HG03354 (cell line): ENCODE measurements around the gene SGMS2.

Source experiments
- ATAC-seq: cut with Tn5 transposase; IDR thresholded peaks from one replicate; pipeline ENCODE4 v1.9.1; 2021; ENCODE audit warnings: mild to moderate bottlenecking; ENCODE audit not compliant: unreplicated experiment, poor library complexity, severe bottlenecking

SGMS2 gene

DNA sequence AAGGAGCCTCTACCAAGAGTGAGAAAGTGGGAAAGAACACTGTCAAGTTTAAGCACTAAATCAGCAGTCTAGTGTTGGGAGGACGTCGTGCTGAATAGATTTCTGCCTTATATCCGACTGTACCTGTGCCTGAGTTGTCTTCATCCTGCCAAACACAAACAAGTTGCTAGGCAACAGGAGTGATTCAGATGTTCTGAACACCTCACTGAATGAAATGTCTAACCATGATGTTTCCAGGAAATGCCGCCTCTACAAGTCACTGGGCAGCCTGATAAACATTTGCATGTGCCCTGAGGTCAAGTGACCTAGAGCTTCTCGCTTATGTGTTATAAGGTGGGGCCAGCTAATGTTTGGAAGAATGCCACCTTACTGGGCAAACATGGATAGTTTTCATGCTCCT is 37.9 kb downstream of the SGMS2 start:
- no peak for ATAC-seq

DNA sequence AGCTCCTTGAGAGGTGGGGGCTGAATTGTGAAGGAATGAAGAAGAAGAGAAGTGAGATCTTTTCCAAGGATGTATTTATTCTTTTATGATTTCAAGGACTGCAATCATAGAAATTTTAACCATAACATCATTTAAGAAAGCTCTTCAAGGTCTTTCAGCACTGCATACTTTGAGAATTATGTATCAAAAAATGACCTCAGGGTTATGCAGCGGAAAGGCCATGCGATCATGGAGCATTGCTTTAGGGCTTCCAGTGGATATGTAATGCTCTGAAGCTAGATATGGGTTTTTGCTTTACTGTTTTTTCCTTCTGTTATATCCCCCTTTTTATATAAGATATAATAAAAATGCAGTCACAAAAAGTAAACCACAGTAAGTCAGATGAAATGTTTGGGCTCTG is 38.7 kb downstream of the SGMS2 start:
- no peak for ATAC-seq

DNA sequence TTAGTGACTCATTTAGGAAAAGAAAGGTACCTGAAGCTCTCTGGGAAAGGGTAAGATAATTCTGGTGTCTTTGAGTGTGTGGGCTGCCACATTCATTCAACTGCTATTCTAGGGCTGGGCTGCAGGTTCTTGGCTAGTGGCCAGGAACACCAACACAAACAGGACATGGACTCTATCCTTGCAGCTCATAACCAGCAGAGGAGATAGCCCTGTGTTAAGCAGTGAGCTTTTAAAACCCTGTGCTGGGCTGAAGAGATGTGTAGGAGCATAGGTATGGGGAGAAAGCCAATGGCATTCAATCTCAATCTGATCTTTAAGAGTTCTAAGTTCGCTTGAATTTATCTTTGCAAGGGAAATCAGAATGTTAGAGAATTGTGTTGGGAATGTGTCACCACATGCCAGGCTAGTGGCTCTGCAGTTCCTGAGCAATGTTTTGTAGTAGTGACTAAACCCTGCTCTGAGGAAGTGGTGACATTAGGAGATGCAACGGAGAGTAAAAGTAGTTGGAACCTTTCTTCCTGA is 39.2 kb downstream of the SGMS2 start:
- no peak for ATAC-seq

DNA sequence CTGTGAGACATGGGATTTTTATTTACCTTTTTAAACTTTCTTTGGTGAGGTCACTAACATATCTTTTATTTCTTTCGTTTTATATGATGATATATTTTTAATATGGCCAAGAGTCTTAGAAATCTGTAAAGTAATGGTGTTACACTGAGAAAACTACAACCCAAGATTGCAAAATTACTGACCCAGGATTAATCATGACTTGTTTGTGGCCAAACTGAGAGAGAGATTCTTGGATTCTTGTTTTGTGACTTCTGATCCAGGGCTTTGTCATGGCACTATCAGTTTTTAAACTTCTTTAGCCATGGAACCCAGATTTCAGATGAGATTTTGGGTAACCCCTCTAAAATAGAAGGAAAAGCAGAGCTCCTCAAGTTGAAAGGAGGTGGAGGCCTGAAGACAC is 42.0 kb downstream of the SGMS2 start:
- no peak for ATAC-seq

DNA sequence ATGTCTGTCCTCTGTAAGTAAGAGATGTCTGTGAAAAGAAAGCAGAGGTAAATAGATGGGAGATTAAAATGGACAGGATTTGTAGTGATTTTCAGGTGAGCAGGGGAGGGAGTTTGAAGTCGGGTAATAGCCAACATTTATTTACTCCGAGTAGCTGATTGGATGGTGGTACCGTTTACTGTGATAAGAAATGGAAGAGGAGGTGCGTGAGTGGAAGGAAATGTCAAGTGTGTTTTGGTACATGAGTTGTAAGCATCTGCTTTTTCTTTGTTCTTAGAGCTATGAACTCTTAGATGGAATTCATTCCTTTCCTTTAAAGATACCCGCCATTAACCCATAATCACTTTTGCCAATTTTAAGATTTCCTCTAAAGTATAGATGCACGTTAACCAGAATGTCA is 45.5 kb downstream of the SGMS2 start:
- ATAC-seq, result no peak

DNA sequence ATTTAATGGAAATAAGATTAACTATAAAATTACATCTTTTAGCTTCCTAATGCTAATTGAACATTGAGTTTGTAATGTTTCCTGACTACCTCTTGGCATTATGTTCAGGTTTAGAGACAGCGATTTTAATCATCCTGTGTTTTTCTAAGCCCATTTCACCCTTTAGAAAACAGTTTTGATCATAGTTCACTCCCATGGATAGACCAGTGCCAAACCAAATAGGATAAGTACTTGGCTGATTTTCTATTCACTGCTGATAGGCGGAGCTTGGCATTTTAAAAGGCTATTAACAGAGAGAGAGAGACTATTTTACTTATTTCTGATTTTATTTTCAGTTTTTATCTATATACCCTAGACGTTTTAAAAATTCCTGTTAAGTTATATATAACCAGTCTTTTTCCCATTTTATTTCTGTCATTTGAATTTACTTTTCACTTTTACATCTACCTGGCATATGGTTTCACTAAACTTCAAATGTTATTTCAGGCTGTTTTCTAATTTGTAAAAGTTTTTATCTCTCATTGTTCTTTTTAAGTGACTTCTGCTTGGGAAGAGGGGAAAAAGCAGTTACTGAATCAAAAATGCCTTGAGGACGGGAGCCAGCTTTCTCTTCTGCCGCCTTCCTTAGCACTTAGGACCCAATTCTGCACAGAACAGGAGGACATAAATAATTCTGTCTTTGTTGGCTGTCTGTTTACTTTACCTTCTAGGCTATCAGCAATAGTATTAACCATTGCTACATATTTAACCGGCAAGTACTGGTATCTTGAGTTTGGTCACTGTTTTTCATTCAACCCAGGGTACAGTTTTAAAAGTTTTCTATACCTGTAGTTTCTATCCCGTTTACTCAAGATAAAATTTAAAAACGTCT is 46.4 kb downstream of the SGMS2 start:
- no peak for ATAC-seq

DNA sequence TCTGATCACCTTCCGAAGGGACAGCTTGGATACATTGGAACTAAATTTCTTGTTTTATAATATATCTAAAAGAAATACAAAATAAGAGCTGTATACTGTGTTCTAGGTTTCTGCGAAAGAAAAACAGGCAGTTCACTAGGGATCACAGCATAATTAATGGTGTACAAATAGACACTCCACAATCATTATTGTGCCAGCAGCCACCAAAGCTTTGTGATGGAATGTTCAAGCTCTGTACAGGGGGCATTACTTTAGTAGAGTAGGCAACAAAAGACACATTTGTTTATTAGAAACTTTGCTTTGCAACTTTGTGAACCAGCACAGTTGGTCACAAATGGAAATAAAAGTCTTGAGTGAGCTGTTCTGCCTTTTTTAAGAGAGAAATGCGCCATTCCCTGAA is 49.3 kb downstream of the SGMS2 start:
- ATAC-seq, result no peak

DNA sequence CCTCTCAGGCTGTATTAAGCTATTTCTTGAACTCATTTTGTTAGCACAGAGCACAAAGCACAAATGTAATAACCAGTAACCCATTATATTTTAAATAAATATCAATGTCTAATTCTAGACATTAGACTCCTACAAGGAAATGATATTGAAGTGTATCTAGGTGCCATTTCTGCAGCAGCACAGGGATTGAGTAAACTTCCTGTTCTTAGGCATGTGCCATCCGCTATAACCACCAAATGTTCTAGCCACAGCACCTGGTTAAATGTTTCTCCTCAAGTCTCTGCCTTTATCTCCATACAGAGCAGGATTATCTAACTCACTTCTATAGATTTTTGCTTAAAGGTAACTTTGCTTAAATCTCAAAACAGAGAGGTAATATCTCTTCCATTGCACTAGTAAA is 51.4 kb downstream of the SGMS2 start:
- no peak for ATAC-seq

DNA sequence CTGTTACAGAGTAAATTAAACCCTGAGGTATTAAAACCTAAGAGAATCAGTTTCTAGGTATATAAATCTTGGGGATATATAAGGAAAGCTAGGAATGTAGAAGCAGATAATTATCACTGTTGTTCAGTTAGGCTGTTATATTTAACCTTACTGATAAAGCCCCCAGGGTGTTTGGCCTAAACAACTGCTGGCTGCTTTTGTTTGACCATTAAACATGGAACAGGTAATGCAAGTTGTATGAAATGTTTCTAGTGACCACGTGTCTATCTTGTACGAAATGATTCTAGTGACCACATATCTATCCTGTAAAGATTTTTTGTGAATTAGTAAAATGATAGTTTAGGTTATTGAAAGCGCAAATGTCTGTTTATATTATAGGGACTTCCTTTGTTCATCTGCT is 52.6 kb downstream of the SGMS2 start:
- no peak for ATAC-seq

DNA sequence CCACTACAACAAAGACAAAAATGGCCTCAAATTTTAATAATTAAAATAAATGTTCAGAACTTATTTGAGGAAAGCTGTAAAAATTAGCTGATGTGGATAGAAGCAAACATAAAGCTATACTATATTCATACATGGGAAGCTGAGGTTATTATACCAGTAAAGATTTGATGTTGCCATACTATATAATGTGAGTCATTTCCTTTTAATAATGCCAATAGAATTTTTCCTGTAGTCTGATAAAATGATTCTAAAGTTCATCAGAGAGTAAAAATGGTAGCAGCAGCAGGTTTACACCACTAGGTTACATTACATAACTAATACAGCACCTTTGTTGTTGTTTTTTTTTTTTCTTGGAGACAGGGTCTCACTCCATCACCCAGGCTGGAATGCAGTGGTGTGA is 61.1 kb downstream of the SGMS2 start:
- ATAC-seq, result no peak

DNA sequence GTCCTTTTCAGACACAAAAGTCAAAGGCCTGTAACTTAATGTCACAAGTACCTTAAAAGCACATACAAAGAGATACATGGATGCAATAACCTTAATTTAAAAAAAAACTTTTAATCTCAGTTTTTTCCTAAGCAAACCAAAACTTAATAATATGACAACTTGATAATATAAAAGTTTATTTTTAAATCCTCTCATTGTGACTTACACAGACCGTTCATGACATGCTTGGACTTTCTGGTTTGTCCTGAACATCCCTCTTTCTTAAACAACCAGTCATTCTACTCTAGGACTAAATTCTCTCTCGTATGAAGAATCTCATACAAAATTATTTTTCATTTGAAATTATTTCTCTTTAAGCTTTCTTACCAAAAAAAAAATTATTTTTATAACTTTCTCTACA is 63.5 kb downstream of the SGMS2 start:
- no peak for ATAC-seq

DNA sequence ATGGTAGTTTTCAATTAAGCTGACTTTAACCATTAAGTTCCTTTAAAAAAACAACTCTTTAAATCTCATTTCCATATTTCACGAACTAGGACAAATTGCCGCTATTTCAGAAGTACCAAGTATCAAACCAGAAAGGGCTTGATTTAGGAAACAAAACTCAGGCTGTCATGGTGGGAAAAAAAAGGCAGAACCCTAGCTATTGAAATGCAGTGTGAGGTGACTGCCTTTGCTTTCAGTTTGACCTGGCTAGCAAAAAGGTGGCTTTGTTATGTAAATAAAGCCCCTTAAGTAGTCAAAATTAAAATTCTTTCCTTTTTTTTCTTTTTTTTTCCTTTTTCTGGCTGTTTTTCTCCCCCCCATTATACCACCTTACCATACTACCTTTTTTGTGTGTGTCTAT is 66.0 kb downstream of the SGMS2 start:
- ATAC-seq, result no peak

DNA sequence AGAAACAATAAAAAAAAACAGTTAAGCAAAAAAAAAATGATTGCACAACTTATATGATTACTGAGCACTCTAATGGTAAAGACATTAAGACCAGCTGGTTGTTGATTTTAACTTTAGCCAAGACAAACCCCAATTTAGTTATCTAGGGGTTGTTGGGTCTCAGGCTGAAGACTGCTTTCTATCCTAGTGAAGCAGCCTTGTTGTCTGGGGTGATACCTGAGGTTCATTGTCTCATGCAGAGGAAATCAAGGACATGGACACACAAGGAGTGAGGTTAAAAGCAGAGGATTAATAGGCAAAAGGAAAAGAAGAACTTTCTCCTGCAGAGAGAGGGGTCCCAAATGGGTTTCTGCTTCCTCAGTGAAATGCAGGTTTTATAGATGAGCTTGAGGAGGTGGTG is 66.6 kb downstream of the SGMS2 start:
- ATAC-seq, result no peak

DNA sequence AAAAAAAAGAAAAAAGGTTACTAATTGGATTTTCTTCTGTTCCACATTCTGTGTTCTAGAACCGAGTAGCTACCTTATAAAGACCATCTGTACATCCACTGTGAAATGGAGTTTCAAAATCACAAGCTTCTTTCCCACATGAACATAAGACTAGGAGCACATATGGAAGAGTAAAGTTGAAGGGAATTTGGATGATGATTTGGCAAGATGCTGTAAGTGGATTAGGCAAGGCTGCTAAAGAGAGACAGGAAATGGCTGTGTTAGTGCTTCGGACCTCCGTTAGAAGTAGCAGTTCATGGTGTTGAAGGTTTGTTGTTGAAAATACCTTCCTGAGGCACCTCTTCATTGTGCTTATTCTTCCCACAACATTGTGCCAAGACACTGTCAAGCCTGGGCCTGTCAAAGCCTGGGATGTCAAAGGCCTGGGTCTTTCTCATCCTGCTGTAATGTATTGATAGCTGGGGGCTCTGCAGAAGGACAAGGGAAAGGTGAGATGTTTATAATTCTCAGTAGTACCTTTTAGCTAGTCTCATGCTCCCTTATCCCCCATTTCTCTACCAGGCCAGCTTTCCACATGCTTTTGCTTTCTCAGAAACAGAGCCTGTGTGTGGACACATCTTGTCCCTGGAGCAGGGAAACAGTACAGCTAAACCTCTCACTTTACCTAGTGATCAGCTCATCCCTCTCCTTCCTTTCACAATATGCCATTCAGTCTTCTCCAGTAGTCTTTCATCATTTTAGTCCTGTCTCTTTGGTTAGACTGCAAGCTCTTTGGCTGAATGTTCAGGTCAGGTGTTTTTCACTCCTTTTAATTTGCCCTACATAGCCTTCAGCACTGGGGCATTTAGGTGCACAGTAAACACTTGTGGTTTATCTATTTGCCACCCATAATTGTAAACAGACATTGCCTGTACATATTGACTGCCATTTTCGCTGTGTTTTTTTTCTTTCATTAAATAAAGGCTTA is 68.7 kb downstream of the SGMS2 start:
- ATAC-seq, result no peak

DNA sequence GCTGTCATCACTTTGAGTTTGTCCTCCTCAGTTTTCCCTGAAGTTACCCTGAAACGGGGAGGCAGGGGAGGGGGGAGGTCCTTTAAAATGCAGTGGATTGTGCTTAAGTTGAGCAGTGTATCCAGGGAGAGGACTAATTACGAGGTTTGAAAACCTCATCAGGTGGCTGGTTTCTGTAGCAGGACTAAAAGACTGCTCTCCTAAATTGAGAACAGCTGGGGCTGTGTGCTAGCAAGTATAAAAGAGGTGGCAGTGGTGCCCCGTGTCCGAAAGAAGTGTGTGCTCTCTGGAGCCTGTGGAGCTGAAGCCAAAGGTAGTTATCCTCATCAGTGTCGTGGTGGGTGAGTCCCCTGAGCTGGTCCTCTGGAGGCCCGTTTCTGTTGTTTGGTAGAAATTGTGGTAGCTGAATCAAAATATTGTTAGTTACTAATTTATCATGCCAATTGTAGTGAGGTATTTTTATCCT is 69.4 kb downstream of the SGMS2 start:
- ATAC-seq, result no peak

DNA sequence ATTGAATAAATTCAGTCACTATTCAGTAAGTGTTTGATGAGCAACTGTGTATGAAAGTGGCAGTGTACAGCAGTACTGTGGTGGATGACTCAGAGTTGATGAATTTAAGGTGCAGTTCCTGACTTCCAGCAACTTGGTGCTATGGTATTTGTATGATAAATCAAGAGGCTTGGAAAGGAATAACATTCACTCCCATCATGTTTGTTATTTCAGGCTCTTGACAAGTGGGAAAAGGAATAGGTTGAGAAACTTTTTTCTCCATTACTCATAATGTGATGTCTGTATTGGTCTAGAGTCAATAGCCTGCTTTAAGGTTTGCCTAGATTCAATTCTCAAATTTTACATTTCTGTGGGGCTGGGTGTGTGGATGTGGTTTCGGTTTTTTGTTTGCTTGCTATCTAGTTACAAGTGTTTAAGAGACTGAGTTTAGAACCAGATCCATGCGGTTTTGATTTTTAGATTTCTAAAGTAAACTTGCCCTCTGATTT is 71.5 kb downstream of the SGMS2 start:
- ATAC-seq, result peak; percentile 64

DNA sequence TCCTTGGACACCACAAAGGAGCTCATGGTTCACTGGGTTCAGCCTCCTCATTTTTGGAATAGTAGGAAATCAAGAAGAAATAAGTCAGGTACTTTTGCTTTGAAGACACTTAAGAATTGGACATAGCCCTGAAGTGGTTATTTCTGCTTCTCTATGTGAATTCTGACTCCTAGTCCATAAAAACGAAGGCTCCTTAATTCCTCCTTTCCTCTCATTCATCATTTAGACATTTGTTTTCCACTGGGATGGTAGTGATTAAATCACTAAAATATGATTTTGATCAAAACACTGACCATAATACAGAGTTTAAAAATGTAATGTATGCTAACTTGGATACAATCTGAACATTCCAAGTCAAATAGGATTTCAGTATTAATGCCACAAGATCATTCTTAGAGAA is 71.9 kb downstream of the SGMS2 start:
- no peak for ATAC-seq

DNA sequence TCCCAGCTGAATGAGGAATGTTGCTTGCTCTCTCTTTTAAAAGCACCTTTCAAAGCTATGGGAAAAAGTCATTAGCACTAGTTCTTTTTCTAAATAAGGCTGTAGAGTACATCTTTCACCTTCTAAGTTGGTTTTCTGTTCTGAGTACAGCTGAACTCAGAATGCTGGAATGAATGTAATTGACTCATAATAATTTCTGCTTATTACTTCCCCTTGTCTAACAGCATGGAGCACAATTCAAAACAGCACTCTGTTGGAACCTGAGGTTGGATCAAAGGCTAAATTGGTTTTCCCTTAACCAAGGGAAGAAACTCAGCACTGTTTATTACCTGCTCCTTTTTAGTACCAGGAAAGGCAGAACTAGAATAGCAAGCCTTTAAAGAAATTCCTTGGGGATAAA is 73.1 kb downstream of the SGMS2 start:
- no peak for ATAC-seq

DNA sequence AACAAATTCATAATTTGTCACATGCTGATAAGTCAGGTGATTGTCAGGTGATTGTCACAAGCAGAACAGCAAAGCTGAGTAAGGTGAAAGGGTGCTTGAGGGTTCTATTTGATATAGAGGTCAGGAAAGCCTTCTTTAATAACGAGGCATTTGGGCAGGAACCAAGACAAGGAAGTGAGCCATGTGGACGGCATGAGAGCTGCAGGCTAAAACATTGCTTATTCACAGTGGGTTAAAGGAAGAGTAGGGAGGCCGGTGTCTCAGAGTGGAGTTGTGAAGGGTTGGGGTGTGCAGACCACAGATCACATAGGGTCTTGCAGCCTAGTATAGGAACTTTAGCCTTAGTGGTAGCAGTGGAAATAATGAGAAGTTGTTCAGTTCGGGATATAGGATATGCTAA is 75.3 kb downstream of the SGMS2 start:
- no peak for ATAC-seq

DNA sequence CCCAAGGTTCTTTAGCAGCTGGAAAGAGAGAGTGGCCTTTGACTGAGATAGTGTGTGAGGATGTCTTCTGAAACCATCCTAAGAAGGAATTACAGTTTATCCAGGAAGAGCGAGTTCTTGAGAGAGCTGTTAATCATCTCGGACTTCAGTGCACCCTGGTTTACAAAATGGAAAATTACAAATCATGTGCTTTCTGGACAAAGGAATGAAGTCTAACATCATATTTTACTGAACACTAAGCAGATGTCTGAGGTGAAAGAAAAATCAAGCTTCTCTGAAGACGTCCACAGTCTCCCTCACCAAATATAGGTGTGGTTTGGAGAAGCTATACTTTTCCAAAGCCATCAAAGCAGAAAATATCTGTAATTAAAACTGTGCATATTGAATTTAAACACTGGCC is 75.8 kb downstream of the SGMS2 start:
- ATAC-seq, result no peak
